GM12801 (cell line): ENCODE data around the gene RAB40B.

Source experiments
- CTCF ChIP-seq: IDR thresholded peaks from one replicate; pipeline ENCODE4 v1.5.1; 2011; ENCODE audit warnings: control low read depth; ENCODE audit not compliant: insufficient read length; ENCODE audit errors: extremely low read depth

RAB40B gene

DNA sequence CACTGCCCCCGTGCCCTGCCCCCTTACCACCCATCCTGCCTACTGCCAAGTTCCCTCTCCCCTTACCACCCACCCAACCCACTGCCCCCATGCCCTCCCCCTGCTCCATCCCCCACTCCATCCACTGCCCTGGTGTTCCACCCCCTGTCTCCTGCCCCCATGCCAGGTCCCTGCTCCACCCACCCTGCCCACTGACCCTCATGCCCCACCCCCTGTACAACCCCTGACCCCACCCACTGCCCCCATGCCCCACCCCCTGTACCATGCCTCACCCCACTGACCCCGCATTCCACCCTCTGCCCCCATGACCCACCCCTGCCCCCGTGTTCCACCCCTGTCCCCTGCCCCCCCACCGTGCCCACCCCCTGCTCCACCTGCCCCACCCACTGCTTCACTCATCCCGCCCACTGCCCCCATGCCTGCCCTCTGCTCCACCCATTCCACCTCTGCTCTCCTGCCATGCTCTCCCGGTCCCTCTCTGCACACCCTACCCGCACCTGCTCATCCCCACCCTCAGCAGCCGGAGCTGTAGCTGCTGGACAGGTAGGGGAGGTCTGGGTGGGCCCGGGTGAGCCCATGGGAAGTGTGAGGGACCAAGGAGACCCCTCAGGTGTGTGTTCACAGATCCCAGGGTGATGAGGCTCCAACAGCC, 10.7 kb upstream of the RAB40B start:
- no peak for TF ChIP-seq CTCF

DNA sequence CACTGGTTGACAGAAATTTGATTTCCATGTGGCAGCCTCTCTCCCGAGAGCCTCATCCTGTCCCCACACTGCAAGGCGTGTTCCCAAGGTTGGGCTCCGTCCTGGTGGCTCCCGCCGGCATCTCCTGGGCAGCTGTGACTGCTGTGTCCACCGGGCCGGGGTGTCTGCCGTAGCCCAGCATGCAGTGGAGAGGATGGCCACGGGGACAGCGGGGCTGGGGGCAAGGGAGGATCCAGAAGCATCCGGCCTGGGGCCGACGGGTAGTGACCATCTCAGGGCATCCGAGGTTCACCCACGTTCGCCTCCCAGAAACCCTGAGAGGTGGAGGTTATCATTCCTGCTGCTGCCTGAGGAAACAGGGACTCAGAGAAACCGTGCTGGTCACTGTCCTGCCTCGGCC, 7.3 kb upstream of the RAB40B start:
- no peak for TF ChIP-seq CTCF

DNA sequence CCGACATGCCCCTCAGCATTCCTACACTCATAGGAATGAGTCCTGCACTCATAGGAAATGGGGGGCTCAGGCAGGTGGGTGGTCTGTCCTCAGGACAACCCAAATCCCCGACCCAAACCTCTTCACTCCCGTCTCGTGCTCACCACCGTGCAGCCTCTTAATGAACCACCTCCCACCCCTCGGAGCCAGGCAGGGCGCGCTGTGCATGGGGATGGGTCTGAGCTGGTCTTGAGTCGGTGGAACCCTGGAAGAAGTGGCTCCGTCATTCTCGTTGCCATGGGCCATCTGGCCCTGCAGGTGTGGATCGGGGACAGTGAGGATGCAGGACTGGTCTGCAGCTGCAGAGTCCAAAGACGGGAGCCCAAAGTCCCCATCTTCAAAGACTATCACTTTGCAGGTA, 6.4 kb upstream of the RAB40B start:
- TF ChIP-seq CTCF, result no peak

- no peak for TF ChIP-seq CTCF
Observed at GRCh38 chr17:82703935-82704865, 5.7 kb upstream of the RAB40B start.

- TF ChIP-seq CTCF, result no peak
Observed at GRCh38 chr17:82703036-82703745, 4.7 kb upstream of the RAB40B start.

DNA sequence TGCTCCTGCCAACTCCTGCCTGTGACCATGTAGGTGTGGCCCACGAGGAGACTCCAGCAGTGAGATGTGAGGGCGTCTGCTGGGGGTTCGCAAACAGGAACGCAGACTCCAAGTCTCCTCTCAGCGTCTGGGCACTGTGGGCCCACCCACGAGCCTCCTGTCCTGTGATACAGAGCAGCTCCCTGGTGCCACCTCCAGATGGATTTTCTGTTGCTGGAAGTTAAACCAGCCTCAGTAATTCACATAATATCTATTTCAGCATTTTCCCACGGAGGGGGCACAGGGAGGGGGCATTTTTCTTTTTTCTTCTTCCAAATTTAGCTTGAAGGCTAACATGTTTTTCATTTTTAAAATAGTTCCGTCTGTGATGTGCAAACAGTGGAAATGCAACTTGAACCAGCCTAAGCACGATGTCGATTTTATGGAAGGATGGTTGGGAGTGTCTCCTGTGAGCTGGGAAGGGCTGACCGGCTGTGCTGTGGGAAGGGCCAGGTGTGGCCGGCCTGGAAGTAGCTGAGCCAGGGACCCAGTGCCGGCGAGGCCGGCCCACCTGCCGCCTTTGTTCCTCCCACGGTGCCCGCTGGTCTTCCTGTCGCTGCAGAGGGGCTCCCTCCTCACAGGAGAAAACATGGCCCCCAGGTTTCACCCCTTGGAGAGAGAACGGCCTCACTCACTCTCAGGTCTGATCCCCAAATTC, 3.9 kb upstream of the RAB40B start:
- no peak for TF ChIP-seq CTCF

- no peak for TF ChIP-seq CTCF
Observed at GRCh38 chr17:82699551-82699950, 1.1 kb upstream of the RAB40B start.
